ENCODE results near the gene C22orf23.
"Not testable (repeated sequence)": the region's sequence is repeated elsewhere in the genome, so short reads cannot be mapped to it uniquely, and the experiment has no call there.

Gene C22orf23

GRCh38 chr22:37954686-37955085 lies 1.3 kb upstream of the C22orf23 start:
- TF ChIP-seq, protein P1, sequence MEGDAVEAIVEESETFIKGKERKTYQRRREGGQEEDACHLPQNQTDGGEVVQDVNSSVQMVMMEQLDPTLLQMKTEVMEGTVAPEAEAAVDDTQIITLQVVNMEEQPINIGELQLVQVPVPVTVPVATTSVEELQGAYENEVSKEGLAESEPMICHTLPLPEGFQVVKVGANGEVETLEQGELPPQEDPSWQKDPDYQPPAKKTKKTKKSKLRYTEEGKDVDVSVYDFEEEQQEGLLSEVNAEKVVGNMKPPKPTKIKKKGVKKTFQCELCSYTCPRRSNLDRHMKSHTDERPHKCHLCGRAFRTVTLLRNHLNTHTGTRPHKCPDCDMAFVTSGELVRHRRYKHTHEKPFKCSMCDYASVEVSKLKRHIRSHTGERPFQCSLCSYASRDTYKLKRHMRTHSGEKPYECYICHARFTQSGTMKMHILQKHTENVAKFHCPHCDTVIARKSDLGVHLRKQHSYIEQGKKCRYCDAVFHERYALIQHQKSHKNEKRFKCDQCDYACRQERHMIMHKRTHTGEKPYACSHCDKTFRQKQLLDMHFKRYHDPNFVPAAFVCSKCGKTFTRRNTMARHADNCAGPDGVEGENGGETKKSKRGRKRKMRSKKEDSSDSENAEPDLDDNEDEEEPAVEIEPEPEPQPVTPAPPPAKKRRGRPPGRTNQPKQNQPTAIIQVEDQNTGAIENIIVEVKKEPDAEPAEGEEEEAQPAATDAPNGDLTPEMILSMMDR (IDR thresholded peaks at IDR 0.05; ENCODE audit: insufficient read depth, low read depth, low read length, missing control alignments) = no peak
- peak overlapping the region; percentile 98 for H3K4me3 ChIP-seq (ENCODE audit: low read length)
- no peak for DNase-seq (ENCODE audit: low read depth)

- peak; percentile 50 for DNase-seq (ENCODE audit: low read depth)
- TF ChIP-seq, protein P1 (IDR thresholded peaks at IDR 0.05; ENCODE audit: insufficient read depth, low read depth, low read length, missing control alignments) = no peak
- peak overlapping the region; percentile 98 for H3K4me3 ChIP-seq (ENCODE audit: low read length)
These were observed 352 bp downstream of the C22orf23 start for GRCh38 chr22:37953062-37953436.

- peak overlapping the region; percentile 98 for H3K4me3 ChIP-seq (ENCODE audit: low read length)
- DNase-seq (ENCODE audit: low read depth) = not testable (repeated sequence)
These were observed 772 bp downstream of the C22orf23 start for GRCh38 chr22:37952629-37953028.

- TF ChIP-seq, protein P1 (IDR thresholded peaks at IDR 0.05; ENCODE audit: insufficient read depth, low read depth, low read length, missing control alignments) = peak; percentile 11
- H3K4me3 ChIP-seq (ENCODE audit: low read length) = no peak overlapping the region
- peak; percentile 47 for DNase-seq (ENCODE audit: low read depth)
These were observed 2.1 kb downstream of the C22orf23 start for GRCh38 chr22:37951305-37951704.

DNA sequence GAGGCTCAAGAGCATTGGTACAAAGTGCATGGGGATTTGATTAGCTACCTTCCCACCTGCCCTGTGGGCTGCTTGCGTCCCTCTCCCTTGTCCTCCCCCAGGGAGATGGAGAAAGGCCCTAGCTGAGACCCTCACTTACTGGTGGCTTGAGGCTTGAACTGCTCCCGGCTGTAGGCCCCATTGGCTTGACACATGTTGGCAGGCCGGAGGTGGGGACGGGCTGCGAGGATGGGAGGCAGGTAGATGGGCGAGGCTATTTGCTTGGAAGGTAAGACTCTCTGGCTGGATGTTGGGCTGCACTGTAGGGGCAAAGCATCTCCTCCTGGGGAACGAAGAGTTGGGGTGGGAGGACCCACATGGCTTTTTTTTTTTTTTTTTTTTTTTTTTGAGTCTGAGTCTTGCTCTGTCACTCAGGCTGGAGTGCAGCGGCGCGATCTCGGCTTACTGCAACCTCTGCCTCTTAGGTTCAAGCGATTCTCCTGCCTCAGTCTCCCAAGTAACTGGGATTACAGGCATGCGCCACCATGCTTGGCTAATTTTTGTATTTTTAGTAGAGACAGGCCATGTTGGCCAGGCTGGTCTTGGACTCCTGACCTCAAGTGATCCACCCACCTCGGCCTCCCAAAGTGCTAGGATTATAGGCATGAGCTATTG lies 6.1 kb downstream of the C22orf23 start:
- DNase-seq (ENCODE audit: low read depth); H3K4me3 ChIP-seq (ENCODE audit: low read length): not testable (repeated sequence)

DNA sequence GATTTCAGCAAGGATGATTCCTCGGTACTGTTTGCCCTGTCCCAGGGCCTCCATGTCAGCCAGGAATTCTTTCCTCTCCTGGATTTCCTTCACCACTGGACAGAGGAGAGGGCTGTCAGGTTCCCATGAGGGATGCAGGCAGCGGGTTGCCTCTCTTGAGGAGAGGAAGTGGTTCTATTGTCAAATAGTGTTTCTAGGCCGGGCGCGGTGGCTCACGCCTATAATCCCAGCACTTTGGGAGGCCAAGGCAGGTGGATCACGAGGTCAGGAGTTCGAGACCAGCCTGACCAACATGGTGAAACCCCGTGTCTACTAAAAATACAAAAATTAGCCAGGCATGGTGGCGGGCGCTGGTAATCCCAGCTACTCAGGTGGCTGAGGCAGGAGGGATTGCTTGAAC lies 9.0 kb downstream of the C22orf23 start:
- not testable (repeated sequence) for DNase-seq (ENCODE audit: low read depth)

GRCh38 chr22:37943825-37944198 lies 9.6 kb downstream of the C22orf23 start:
- no peak for DNase-seq (ENCODE audit: low read depth)
- H3K4me3 ChIP-seq (ENCODE audit: low read length) = no peak overlapping the region
- TF ChIP-seq, protein P1 (IDR thresholded peaks at IDR 0.05; ENCODE audit: insufficient read depth, low read depth, low read length, missing control alignments) = no peak

More for the DNA sequence above, 9.0 kb downstream of the C22orf23 start:
- H3K4me3 ChIP-seq (ENCODE audit: low read length) = not testable (repeated sequence)

DNA sequence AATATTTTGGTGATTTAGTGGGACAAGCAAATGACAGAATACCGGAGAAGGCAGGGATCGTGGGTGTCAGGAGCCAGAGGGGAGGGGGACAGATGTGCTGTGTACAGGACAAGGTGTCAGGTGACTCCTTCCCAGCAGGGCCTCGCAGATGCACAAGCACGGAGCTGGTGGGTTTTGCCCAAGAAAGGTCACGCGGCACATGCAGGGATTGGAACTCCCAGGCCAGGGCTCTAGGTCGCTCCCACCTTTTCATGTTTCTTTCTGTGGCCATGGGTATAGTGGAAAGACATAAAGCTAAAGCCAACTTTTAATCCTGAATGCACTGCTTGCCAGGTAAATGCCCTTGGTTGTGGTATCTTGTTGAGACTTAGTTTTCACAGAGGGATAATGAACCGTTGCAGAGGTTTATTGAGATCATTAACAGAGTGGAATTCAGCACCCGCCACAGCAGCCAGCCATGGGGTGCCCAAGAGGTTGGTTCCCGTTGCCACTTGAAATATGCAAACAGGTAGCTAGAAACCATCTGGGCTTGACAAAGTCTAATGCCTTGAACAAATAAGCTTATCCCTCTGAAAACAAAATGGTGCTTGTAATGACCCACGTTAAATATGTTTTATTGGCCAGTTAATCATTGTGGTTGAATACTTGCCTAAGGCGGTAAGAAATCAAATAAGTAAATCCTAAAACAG lies 10.1 kb downstream of the C22orf23 start:
- H3K4me3 ChIP-seq (ENCODE audit: low read length) = no peak overlapping the region
- DNase-seq (ENCODE audit: low read depth) = no peak
- TF ChIP-seq, protein P1 (IDR thresholded peaks at IDR 0.05; ENCODE audit: insufficient read depth, low read depth, low read length, missing control alignments) = no peak

All from epithelial cell of esophagus (primary cell).